PC-3 (cell line): ENCODE results near the gene DPF3. TPM values are rescaled to one million over a fixed set of nuclear protein-coding genes. Genes with fewer than 3 reads are reported as not detected.

Experiments used
- ATAC-seq: fragments of 200-7000 bp; cut with Tn5 transposase; 2 replicates; pipeline ENCODE4 v1.9.1; 2020; ENCODE audit warnings: mild to moderate bottlenecking, moderate library complexity
- BruUV-seq: library from RNA; stranded (reverse); fragments of 400-500 nt; replicated peaks from 2 replicates; lab custom pipeline; 2021; lab: Mats Ljungman, UMichigan
- CTCF ChIA-PET: fragments of 300-600 bp; sonication (Branson Sonifier 250); formaldehyde crosslinking; loops from one replicate; lab custom pipeline; 2022; ENCODE audit warnings: antibody characterized with exemption; lab: Charles Lee
- POLR2A ChIA-PET: fragments of 300-600 bp; sonication (Branson Sonifier 250); formaldehyde crosslinking; loops from one replicate; lab custom pipeline; 2022; ENCODE audit warnings: antibody characterized with exemption; ENCODE audit not compliant: unreplicated experiment; lab: Charles Lee
- DNase-seq: peaks from one replicate; pipeline ENCODE4 v3.0.0-alpha.2; 2015
- H2AFZ ChIP-seq: fragments of 300-600 bp; sonication (generic); 2 replicates; pipeline ENCODE4 v1.6.0; 2016; ENCODE audit warnings: antibody characterized with exemption, low read length
- H3F3A ChIP-seq: fragments of 300-600 bp; sonication (generic); one replicate; pipeline ENCODE4 v1.6.0; 2017; ENCODE audit warnings: antibody characterized with exemption, low read length, control low read depth, mild to moderate bottlenecking; ENCODE audit not compliant: unreplicated experiment
- H3K27ac ChIP-seq: fragments of 300-600 bp; sonication (generic); 2 replicates; pipeline ENCODE4 v1.5.1; 2016; ENCODE audit warnings: mild to moderate bottlenecking, low read length
- H3K27me3 ChIP-seq: fragments of 300-600 bp; sonication (generic); 2 replicates; pipeline ENCODE4 v1.6.1; 2016; ENCODE audit warnings: low read length, mixed read lengths
- H3K36me3 ChIP-seq: fragments of 300-600 bp; sonication (generic); 2 replicates; pipeline ENCODE4 v1.6.1; 2016; ENCODE audit warnings: low read depth, mixed run types, low read length, mixed read lengths
- H3K4me1 ChIP-seq: fragments of 300-600 bp; sonication (generic); 2 replicates; pipeline ENCODE4 v1.5.1; 2016; ENCODE audit warnings: low read length; ENCODE audit not compliant: insufficient read depth
- H3K4me2 ChIP-seq: fragments of 300-600 bp; sonication (generic); 2 replicates; pipeline ENCODE4 v1.6.0; 2016; ENCODE audit warnings: low read length
- H3K4me3 ChIP-seq: fragments of 300-600 bp; sonication (generic); 2 replicates; pipeline ENCODE4 v1.5.1; 2016; ENCODE audit warnings: mild to moderate bottlenecking, low read length, mixed read lengths
- H3K79me2 ChIP-seq: fragments of 300-600 bp; sonication (generic); 2 replicates; pipeline ENCODE4 v1.6.1; 2017; ENCODE audit warnings: low read length, mixed read lengths
- H3K9ac ChIP-seq: fragments of 300-600 bp; sonication (generic); 2 replicates; pipeline ENCODE4 v1.6.0; 2016; ENCODE audit warnings: mild to moderate bottlenecking, low read length
- H3K9me2 ChIP-seq: fragments of 300-600 bp; sonication (generic); replicated peaks from 2 replicates; pipeline ENCODE4 v1.6.1; 2016; ENCODE audit warnings: mixed run types, low read length, mixed read lengths
- H3K9me3 ChIP-seq: fragments of 300-600 bp; sonication (generic); 2 replicates; pipeline ENCODE4 v1.6.1; 2016; ENCODE audit warnings: low read length, mixed read lengths
- H4K20me1 ChIP-seq: fragments of 300-600 bp; sonication (generic); 2 replicates; pipeline ENCODE4 v1.6.1; 2016; ENCODE audit warnings: low read length, mixed read lengths
- EZH2 ChIP-seq: fragments of 300-600 bp; sonication (generic); IDR thresholded peaks from one replicate; pipeline ENCODE4 v1.6.1; 2017; ENCODE audit warnings: antibody characterized with exemption, mild to moderate bottlenecking, low read length; ENCODE audit not compliant: unreplicated experiment
- EZH2phosphoT487 ChIP-seq: fragments of 300-600 bp; sonication (generic); IDR thresholded peaks from 2 replicates; pipeline ENCODE4 v1.6.1; 2018; ENCODE audit warnings: mild to moderate bottlenecking, antibody characterized with exemption, low read length, borderline replicate concordance
- intact Hi-C: fragments of 100-400 bp; cut with micrococcal nuclease; formaldehyde crosslinking; loops from 2 replicates; pipeline ENCODE4 v1.9.0; 2023
- total RNA-seq: library from RNA; depleted of rRNA; stranded (reverse); fragments of >200 nt; gene quantifications from 2 replicates; pipeline ENCODE4 v1.2.3, GENCODE V29; 2014
- TF ChIP-seq, protein P1 (sequence below): fragments of 300-600 bp; sonication (generic); conservative IDR thresholded peaks from 2 replicates; pipeline ENCODE4 v1.5.1; 2017; ENCODE audit warnings: antibody characterized with exemption, low read depth, mild to moderate bottlenecking, low read length

DPF3 gene
- total RNA-seq, 1 experiment from 2014 or later: 16.6 TPM

DNA sequence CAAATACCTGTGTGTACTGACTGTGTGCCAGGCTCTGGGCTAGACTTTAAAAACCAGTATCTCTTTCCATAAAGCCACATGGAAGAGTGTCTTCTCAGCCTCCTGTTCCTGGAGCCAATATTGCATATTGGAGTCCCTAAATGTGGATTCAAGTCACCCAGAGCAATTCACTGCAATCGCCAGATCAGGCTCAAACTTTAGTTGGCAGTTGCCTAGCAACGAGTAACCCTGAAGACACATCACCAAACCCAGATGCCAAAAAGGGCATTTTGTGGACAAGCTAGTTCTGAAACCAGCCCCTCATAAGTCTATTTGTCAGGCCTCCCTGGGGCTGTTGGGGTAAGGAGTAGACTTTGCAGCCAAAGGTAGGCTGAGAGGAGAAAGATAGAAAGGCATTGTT is 13.7 kb downstream of the DPF3 start:
- no peaks in the 10 kb centered on the region for H4K20me1 ChIP-seq

DNA sequence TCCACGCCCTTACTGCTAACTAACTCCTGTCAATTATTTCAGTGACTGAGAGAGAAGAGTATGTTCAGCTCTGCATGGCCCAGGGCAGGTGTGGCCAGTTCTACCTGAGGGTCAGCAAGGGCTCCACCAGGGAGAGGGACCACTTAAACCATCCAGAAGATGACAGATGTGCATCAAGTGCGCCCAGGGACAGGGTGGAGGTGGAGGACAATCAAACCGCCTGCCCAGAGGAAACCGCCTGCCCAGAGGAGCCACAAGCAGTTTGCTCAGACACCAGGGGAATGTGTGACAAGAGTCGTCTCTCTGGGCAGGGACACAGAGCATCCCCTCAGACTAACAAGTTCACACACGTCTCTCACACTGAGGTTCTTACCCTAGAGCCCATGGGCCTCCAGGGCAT is 14.5 kb downstream of the DPF3 start:
- H3K36me3 ChIP-seq: peaks cover 10% of the 10 kb centered on the region

More for the DNA sequence above, 13.7 kb downstream of the DPF3 start:
- BruUV-seq: no TSS peak
- intact Hi-C loops: no loop called here
- no peak overlapping the region for H3K9ac ChIP-seq
- TF ChIP-seq, protein P1, sequence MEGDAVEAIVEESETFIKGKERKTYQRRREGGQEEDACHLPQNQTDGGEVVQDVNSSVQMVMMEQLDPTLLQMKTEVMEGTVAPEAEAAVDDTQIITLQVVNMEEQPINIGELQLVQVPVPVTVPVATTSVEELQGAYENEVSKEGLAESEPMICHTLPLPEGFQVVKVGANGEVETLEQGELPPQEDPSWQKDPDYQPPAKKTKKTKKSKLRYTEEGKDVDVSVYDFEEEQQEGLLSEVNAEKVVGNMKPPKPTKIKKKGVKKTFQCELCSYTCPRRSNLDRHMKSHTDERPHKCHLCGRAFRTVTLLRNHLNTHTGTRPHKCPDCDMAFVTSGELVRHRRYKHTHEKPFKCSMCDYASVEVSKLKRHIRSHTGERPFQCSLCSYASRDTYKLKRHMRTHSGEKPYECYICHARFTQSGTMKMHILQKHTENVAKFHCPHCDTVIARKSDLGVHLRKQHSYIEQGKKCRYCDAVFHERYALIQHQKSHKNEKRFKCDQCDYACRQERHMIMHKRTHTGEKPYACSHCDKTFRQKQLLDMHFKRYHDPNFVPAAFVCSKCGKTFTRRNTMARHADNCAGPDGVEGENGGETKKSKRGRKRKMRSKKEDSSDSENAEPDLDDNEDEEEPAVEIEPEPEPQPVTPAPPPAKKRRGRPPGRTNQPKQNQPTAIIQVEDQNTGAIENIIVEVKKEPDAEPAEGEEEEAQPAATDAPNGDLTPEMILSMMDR: no peak
- TF ChIP-seq EZH2 (no peak), EZH2phosphoT487 (no peak)
- H3K9me2 ChIP-seq: no peaks in the 10 kb centered on the region
- H3K36me3 ChIP-seq: peaks cover 10% of the 10 kb centered on the region
- DNase-seq (no peak), ATAC-seq (no peak)
- no peaks in the 10 kb centered on the region for H3K27me3 ChIP-seq
- H3K4me3 ChIP-seq: no peak overlapping the region
- H3F3A ChIP-seq: no peaks in the 10 kb centered on the region
- no peak overlapping the region for H3K27ac ChIP-seq
- CTCF ChIA-PET: no interaction called here
- H3K4me1 ChIP-seq: peaks cover 20% of the 10 kb centered on the region
- peaks cover 50% of the 10 kb centered on the region for H3K79me2 ChIP-seq
- H2AFZ ChIP-seq: no peak overlapping the region
- no peak overlapping the region for H3K4me2 ChIP-seq
- H3K9me3 ChIP-seq: no peaks in the 10 kb centered on the region
- POLR2A ChIA-PET: no interaction called here

GRCh38 chr14:72878746-72879145 is 15.2 kb downstream of the DPF3 start:
- no peak for DNase-seq
- H3K9ac ChIP-seq: no peak overlapping the region
- POLR2A ChIA-PET: interaction anchor here (0.7 kb wide), 1 partner anchor 312 kb away, joined by 5 read pairs; no protein-coding TSS in a partner anchor
- no peaks in the 10 kb centered on the region for H3K9me2 ChIP-seq
- no peaks in the 10 kb centered on the region for H3K9me3 ChIP-seq
- BruUV-seq: no TSS peak
- no peak overlapping the region for H2AFZ ChIP-seq
- H3K4me1 ChIP-seq: peaks cover 8% of the 10 kb centered on the region
- TF ChIP-seq EZH2 (no peak), EZH2phosphoT487 (no peak)
- TF ChIP-seq, protein P1: no peak
- no peaks in the 10 kb centered on the region for H3K27me3 ChIP-seq
- H3K36me3 ChIP-seq: peaks cover 10% of the 10 kb centered on the region
- intact Hi-C loops: no loop called here
- H3F3A ChIP-seq: no peaks in the 10 kb centered on the region
- no peak overlapping the region for H3K27ac ChIP-seq
- ATAC-seq: no peak
- H3K4me2 ChIP-seq: no peak overlapping the region
- H3K79me2 ChIP-seq: peaks cover 45% of the 10 kb centered on the region
- H3K4me3 ChIP-seq: no peak overlapping the region
- H4K20me1 ChIP-seq: no peaks in the 10 kb centered on the region
- CTCF ChIA-PET: no interaction called here

More for the DNA sequence above, 14.5 kb downstream of the DPF3 start:
- POLR2A ChIA-PET: no interaction called here
- no peak for DNase-seq
- no peak for ATAC-seq
- intact Hi-C loops: no loop called here
- Histone ChIP-seq H2AFZ (no peak overlapping the region), H3K4me1 (peaks cover 14% of the 10 kb centered on the region), H3F3A (no peaks in the 10 kb centered on the region), H3K79me2 (peaks cover 47% of the 10 kb centered on the region), H3K4me3 (no peak overlapping the region), H3K27me3 (no peaks in the 10 kb centered on the region), H3K9ac (no peak overlapping the region), H4K20me1 (no peaks in the 10 kb centered on the region), H3K27ac (no peak overlapping the region), H3K4me2 (no peak overlapping the region), H3K9me2 (no peaks in the 10 kb centered on the region), H3K9me3 (no peaks in the 10 kb centered on the region)
- CTCF ChIA-PET: no interaction called here
- TF ChIP-seq EZH2phosphoT487 (no peak), EZH2 (no peak)
- TF ChIP-seq, protein P1: no peak
- no TSS peak for BruUV-seq
